Coronary artery (tissue), 2 donors: Measurements from ENCODE around the gene TOX2.
"Not testable (repeated sequence)": the region's sequence is repeated elsewhere in the genome, so short reads cannot be mapped to it uniquely, and the experiment has no call there.

ENCODE experiments used
- DNase-seq: peaks from one replicate; pipeline ENCODE4 v3.0.0-alpha.2; 2017; ENCODE audit warnings: low spot score
- H3K27ac ChIP-seq, 2 donors: fragments of 200-600 bp; sonication (generic); one replicate each; pipeline ENCODE4 v1.5.1; 2016 to 2019
- H3K4me3 ChIP-seq: fragments of 200-600 bp; sonication (generic); 2 replicates; pipeline ENCODE4 v1.5.1; 2016; ENCODE audit warnings: mild to moderate bottlenecking, moderate library complexity
- CTCF ChIP-seq: fragments of 200-600 bp; sonication (generic); IDR thresholded peaks from one replicate; pipeline ENCODE4 v1.5.1; 2019; ENCODE audit warnings: antibody characterized with exemption

TOX2 gene

GRCh38 chr20:44041001-44041400 lies 126.3 kb downstream of the TOX2 start:
- no peak for TF ChIP-seq CTCF

GRCh38 chr20:44044712-44045111 lies 130.1 kb downstream of the TOX2 start:
- H3K4me3 ChIP-seq, H3K27ac ChIP-seq, DNase-seq: not testable (repeated sequence)

More at GRCh38 chr20:44041001-44041400, 126.3 kb downstream of the TOX2 start:
- no peak overlapping the region for H3K27ac ChIP-seq
- H3K4me3 ChIP-seq, result no peak overlapping the region
- DNase-seq, result peak; percentile 62

- no peak for DNase-seq
- no peak for TF ChIP-seq CTCF
- Histone ChIP-seq H3K4me3 (no peak overlapping the region), H3K27ac (no peak overlapping the region)
Measured at GRCh38 chr20:44050327-44050726, 135.7 kb downstream of the TOX2 start.

GRCh38 chr20:44050925-44051660 lies 136.4 kb downstream of the TOX2 start:
- no peak for TF ChIP-seq CTCF
- peak; percentile 41 for DNase-seq
- Histone ChIP-seq H3K4me3 (no peak overlapping the region), H3K27ac (no peak overlapping the region)

- H3K4me3 ChIP-seq, result no peak overlapping the region
- TF ChIP-seq CTCF, result no peak
- H3K27ac ChIP-seq, result no peak overlapping the region
- no peak for DNase-seq
Measured at GRCh38 chr20:44051661-44052000, 137.0 kb downstream of the TOX2 start.

- peak; percentile 54 for DNase-seq
- Histone ChIP-seq H3K27ac (no peak overlapping the region), H3K4me3 (no peak overlapping the region)
- no peak for TF ChIP-seq CTCF
Measured at GRCh38 chr20:44052166-44052565, 137.5 kb downstream of the TOX2 start.

- no peak overlapping the region for H3K4me3 ChIP-seq
- no peak overlapping the region for H3K27ac ChIP-seq
- DNase-seq, result no peak
- TF ChIP-seq CTCF, result no peak
Measured at GRCh38 chr20:44053046-44053445, 138.4 kb downstream of the TOX2 start.
